WTC11 (cell line): ENCODE results near the gene SRM.

ENCODE experiments used
- FOXK1 ChIP-seq: sonication (generic); formaldehyde crosslinking; IDR thresholded peaks from 2 replicates; pipeline ENCODE4 v1.8.0; 2022; ENCODE audit warnings: mild to moderate bottlenecking, moderate library complexity, missing genetic modification reagents
- JUN ChIP-seq: sonication (generic); formaldehyde crosslinking; IDR thresholded peaks from 2 replicates; pipeline ENCODE4 v1.8.0; 2023; ENCODE audit warnings: mild to moderate bottlenecking, missing genetic modification reagents
- MYBL2 ChIP-seq: sonication (generic); formaldehyde crosslinking; IDR thresholded peaks from 2 replicates; pipeline ENCODE4 v1.8.1; 2023; ENCODE audit warnings: mild to moderate bottlenecking, moderate library complexity, missing genetic modification reagents
- TF ChIP-seq, protein P1 (sequence below): fragments of 200-600 bp; IDR thresholded peaks from 2 replicates; pipeline ENCODE4 v1.8.0; 2022; ENCODE audit warnings: antibody characterized with exemption

DNA sequence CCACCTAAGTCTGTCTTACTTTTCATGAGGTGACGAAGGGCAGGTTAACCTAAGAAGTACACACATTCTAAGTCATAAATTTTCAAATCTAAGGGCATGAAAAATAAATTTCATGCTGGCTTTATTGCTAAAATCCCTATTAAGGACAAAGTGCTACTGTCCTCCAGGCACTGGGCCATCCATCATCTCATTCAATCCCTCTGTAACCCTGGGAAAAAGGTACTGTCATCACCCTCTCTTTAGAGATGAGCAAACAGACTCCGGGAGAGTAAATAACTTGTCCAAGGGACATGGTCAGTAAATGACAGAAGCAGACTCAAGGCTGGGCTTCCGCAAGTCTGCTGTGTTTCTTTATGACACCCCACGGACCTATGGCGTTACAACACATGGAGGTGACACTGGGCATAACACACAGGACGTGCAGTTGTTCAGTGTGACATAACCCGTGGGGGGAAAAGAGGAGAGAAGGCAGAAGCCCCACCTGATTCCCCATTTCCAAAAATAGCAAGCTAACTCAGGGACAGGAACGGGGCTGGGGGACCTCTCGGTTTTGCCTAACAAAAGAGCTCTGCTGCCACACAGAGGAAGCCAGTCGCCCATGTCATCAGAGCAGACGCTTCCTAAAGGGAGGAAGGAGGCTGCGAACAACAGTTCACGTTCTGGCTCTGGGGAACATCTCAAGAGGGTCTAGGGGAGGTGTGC is 12.5 kb upstream of the SRM start:
- TF ChIP-seq, protein P1, sequence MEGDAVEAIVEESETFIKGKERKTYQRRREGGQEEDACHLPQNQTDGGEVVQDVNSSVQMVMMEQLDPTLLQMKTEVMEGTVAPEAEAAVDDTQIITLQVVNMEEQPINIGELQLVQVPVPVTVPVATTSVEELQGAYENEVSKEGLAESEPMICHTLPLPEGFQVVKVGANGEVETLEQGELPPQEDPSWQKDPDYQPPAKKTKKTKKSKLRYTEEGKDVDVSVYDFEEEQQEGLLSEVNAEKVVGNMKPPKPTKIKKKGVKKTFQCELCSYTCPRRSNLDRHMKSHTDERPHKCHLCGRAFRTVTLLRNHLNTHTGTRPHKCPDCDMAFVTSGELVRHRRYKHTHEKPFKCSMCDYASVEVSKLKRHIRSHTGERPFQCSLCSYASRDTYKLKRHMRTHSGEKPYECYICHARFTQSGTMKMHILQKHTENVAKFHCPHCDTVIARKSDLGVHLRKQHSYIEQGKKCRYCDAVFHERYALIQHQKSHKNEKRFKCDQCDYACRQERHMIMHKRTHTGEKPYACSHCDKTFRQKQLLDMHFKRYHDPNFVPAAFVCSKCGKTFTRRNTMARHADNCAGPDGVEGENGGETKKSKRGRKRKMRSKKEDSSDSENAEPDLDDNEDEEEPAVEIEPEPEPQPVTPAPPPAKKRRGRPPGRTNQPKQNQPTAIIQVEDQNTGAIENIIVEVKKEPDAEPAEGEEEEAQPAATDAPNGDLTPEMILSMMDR, result no peak
- TF ChIP-seq MYBL2 (no peak), JUN (CRISPR knock-in tag) (no peak), FOXK1 (no peak)
